ENCODE data around the gene KCNAB2.

The KCNAB2 gene

DNA sequence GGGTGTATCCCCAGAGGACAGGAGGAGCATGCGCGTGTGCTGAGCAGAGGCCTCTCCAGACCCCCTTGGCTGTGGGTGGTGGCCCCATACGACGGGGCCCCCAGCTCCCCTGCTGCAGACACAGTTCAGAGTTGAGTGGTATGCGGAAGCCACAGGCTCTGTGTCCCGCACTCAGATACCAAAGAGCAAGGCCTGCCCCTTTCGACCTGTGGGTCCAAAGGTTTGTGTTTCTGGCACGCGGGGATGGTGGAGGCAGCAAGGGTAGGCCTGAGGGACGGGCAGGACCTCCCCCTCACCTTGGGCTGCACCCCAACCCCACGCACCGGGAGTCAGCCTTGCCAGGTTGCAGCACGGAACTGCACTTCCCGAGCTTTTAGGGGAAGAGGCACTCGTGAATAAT lies at the start of gene KCNAB2:
KCNAB2 (plus strand) TSS at position 328 of the 400 bp plus-strand sequence. CDS start 5,649 bp downstream, outside the sequence.
- no peak for FAIRE-seq

DNA sequence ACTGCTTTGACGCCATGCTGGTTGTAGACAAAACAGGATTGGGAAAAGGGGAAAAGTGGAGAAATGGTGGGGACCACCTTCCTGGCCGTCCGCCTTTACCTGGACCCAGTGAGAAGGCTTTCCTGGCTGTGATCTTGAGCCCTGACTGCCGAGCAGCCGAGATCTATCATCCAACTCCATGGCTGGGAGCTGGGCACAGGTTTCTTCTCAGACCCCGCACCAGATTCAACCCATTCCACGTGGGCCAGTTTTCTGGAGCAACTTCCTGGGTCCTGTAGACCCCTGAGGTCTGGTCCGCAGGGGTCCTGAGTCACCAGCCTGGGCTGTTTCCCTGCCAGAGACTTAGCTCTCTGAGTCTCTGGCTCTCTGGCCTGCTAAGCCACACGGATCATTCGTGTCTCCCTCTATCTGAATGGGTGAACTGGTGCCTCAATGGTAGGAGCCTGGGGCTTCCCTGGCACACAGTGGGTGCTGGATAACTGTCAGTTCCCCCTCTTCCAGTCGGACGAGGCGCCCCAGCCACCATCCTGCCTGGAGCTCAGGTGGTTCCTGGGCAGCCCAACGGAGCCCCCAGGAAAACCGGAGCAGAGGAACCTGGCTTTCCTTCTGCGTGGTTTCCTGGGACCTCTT lies 48.9 kb upstream of the KCNAB2 start:
- FAIRE-seq = no peak

DNA sequence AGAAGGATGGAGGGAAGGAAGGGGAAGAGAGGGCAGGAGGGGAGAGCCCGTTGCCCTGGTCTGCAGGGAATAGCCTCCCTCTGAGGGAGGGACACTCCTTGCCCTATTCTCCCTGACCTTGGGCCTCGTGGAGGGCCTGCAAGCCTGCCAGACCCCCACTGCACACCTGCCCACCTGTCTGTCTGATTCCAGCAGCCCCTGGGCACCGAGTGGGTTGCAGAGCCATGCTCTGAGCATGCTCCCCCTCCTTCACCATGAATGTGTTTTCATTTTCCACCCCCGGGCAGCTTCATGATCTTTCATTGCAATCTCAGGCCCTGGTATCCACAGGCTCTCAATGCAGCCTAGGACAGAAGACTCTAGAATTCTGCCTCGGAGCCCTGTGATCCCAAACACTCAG lies 48.4 kb upstream of the KCNAB2 start:
- FAIRE-seq = no peak

DNA sequence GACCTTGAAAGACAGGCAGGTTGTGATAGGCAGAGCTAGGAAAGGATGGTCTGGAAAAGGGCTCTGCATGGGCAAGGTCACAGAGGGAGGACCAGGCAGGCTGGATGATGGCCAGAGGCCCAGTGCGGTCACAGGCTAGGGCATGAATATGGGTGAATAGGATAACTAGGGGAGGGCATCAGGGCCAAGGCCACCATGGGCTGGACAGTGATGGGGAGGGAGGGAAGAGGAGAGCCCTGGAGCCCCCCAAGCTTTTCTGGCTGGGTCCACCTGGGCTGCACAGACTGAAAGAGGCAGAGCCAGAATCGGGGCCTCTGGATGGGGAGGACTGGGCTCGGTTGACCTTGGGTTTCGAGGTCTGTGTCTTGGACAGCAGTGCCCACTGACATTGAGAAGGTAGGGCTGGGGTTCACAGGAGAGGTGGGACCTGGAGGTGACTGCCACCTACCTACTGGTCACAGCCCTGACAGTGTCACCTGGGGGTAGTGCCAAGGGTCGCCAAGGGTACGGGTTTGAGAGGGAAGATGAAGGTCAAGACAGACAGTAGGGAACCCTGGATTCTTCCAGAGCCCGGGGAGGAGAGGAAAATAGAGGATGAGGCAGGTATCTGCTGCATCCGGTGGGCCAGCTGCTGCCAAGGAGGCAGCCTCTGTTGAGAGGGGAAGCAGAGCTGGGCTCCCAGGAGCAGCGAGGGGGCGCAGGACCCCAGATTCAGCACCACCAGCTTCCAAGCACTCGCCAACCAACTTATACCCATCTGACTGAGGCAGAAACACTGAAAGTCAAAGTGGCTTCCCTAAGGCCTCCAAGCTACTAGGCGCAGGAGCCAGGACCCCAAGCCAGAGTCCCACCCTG lies 47.4 kb upstream of the KCNAB2 start:
- FAIRE-seq = no peak

DNA sequence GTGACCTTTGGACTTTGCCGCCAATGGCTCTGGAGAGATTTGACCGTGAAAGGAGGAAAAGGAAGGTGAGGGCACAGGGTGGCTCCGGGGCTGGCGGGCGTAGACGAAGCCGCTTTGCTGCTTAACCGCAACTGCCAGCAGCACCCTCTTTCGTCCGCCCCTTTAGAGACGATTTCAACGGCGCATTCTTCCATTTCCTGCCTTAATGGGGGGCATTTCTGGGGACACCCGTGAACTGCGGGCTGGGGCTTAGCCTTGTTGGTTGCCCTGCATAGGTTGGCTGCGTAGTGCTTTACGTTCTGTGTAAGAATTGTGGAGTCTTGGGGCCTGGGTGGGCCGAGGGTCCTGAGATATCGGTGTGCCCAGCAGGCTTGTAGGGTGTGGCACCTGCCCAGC lies 46.8 kb upstream of the KCNAB2 start:
- FAIRE-seq = no peak

DNA sequence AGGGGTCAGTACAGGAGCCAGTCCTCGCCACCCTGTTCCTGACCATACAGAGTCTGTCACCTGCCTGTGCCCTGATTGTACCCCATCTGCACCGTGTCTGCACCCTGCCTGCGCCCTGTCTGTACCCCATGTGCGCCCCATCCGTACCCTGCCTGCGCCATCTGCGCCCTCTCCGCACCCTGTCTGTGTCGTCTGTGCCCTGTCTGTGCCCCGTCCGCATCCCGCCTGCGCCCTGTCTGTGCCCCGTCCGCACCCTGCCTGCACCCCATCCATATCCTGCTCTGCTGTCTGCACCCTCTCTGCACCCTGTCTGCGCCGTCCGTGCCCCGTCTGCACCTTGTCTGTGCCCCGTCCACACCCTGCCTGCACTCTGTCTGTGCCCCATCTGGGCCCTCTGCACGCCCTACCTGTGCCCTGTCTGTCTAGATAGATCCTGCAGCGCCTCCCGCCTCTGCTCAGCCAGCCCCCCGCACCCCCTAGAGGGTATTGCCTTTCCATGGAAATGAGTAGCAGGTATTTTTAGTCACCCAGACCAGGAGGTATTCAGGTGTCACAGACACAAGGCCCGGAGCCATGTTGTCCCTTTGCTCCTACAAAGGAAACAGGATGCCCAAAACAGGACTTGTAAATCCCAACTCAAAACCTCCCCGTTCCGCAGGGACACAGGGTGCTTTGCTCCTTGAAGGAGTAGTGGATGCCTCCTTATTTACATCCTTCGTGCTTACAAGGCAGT lies 45.8 kb upstream of the KCNAB2 start:
- FAIRE-seq = no peak

DNA sequence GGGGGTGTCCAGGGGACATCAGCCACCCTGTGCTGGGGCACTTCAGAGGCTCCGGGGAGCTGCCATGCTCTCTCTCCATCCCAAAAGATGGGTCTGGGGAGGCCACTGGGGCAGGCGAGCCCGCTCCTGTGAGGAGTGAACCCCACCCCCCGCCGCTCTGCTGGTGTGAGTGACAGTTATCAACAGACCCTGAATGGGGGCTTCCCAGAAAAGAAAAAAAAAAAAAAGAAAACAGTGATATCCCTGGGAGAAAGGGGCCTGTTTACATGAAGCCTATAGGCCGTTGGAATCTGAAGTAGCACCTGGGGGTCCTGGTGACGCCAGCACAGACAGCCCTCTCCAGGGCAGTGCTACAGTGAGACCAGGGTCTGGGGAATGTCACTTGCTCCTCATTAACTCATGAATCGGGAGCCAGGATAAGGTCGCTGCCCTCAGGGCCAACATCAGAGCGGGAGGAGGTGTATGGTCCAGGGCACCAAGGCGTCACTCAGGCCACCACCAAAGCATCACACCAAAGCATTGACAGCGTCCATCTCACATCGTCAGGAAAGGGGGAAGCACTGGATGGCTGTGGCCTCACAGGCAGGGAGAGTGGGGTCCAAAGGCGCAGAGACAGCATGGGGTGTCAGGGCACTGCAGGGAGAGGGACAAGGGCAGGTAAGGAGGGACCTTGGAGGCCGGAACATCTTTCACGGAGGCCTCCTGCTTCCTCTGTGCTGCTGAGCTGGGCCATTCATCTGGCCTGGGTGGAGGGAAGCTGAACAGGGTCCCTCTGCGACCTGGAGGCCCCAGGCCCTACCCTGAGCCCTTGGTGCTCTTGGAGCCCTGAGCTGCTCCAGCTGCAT lies 45.0 kb upstream of the KCNAB2 start:
- FAIRE-seq = no peak

DNA sequence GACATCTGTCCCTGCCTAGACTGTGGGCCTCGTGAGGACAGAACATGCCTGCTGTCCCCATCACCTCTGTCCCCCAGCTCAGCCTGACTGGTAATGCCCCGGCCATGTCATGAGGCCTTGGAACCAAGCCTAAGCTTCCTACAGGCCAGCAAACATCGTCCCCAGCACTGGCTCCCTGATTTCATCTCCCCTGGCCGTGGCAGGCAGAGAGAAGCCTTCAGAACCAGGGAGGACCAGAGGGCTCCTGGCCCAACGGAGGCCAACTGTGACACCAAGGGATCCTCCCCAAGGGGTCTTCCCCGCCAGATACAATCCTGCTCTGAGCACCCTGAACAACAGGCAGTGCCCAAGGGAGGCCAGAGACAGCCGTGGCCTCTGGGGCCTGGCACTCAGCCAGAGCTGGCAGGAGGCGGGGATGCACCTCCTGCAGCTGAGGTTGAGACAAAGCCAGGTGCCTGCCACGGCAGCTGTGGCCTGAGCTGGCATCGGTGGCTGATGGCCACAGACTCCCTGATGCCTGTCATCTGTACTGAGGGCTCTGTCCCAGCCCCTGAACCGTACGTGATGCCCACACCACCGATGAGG lies 43.6 kb upstream of the KCNAB2 start:
- no peak for FAIRE-seq

DNA sequence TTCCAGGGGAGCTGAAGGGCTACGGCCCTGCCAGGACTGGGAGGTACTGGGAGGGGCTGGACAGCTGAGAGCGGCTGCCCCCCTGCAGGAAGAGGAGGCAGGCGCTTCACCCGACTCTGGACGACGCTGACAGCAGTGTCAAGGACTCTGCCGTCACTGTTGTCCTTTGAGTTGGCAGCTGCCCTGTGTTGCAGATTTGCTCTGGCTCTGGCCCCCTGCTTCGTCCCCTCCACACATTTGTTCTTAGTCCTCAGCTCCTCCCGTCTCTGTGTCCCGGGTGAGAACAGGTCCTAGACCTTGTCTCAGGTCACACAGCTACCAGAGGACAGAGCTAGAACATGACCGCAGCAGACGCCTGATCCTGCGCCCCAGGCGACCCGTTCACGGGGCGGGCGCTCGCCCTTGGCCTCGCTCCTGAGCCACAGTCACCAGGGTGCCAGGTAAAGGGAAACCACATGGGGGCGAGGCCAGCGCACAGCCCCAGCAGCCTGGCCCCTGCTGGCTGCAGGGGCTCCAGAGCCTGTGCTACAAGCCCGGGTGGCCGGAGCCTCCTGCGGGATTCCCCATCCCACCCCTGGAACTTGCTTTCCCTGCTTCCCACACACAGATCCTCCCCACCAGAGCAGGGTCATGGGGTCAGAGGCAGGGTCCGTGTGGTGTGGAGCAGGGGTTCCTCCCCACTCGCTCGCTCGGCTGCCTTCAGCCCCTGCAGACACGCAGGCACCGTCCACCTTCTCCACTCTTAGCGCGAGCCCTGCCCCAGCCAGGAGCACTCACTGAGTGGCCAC lies 42.8 kb upstream of the KCNAB2 start:
- FAIRE-seq = no peak

DNA sequence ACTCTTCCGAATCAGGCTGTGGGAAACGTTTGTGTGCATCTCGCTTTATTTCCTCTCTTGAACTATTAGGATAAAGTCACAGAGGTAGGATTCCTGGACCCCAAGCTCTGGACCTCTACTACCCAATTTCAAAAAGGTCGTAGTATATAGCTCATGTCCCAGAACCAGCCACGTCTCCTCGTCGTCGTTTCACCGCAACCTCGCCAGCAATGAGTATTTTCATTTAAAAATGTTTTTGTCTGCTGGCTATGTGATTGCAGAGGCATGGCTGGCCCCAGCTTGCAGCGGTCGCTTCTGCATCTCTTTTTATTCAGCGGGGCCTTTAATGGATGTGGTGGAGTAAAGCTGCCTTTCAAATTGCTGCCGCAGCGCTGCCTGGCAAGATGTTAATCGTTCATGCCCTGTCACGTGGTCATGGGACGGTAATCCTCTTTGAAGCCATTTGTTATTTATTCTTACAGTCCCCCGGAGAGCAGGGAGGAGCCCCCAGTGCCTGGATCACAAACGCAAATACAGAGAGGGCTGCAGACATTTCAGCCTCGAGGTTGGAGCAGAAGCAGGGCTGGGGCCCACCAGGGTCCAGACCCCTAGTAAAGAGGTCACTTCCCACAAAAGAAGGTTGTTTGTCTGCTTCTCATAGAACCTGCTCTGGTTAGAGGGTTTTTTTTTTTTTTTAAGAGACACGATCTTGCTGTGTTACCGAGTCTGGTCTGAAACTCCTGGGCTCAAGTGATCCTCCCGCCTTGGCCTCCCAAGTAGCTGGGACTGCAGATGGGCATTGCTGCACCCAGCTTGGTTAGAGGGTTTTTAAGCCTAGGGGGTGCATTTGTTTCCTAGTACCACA lies 41.9 kb upstream of the KCNAB2 start:
- no peak for FAIRE-seq

DNA sequence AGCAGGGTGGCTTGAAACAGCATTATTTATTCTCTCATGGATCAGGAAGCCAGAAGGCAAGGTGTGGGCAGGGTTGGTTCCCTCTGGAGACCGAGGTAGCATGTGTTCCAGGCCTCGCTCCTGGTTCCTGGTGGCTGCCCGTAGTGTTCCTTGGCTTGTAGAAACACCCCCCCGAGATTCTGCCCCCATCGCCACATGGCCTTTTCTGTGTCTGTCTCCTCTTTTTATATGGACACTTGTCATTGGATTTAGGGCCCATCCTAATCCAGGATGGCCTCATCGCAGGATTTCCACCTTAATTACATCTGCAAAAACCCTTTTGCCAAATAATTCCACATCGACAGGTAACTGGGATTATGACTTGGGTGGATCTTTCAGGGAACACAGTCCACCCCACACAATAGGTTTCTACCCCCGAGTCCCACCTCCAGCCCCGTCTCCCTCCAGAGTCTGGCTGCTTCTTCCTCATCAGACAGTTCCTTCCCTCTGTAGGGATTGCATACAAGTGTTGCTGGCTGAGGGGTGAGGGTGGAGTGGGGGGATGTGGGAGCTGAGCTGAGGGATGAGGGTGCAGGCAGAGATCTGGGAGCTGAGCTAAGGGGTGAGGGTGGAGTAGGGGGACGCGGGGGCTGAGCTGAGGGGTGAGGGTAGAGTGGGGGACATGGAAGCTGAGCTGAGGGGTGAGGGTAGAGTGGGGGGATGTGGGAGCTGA lies 41.1 kb upstream of the KCNAB2 start:
- no peak for FAIRE-seq

DNA sequence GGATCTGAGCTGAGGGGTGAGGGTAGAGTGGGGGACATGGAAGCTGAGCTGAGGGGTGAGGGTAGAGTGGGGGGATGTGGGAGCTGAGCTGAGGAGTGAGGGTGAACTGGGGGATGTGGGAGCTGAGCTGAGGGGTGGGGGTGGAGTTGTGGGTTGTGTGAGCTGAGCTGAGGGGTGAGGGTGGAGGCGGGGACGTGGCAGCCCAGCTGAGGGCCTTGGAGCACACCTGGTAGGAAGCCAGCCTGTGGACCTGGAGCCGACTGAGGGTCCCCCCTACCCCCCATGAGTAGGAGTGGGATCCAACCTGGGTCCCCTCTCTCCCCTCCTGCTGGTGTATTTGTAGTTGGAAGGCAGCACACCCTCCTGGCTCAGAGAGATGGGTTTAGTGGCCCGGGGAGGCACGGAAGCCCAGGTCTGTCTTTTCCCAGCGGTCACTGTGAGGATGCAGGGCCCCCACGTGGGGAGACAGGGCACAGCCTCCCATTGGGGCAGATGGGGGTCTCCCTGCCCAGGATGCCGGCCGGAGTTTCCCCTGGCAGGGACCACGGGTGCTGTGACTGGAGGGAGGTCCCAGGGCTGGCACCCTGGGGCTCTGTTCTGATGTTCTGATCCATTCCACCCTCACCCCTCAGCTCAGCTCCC lies 40.3 kb upstream of the KCNAB2 start:
- FAIRE-seq = no peak

DNA sequence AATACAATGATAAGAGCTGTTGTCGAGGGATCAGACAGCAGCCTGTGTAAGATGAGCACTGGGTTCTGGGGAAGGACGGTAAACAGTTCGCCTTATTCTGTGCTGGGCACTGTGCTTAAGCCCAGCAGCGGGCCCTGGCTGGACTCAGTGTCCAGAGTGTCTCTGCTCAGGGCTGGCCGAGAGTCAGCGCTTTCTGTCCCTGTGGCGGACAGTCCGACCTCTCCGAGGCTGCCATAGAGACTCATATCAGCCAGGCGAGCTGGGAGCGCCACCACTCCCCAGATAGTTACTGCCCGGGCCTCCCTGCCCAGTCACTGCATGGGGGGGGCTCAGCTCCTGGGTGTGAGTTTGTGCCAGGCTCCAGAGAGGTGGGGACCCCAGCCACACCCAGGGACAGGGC lies 38.8 kb upstream of the KCNAB2 start:
- no peak for FAIRE-seq

DNA sequence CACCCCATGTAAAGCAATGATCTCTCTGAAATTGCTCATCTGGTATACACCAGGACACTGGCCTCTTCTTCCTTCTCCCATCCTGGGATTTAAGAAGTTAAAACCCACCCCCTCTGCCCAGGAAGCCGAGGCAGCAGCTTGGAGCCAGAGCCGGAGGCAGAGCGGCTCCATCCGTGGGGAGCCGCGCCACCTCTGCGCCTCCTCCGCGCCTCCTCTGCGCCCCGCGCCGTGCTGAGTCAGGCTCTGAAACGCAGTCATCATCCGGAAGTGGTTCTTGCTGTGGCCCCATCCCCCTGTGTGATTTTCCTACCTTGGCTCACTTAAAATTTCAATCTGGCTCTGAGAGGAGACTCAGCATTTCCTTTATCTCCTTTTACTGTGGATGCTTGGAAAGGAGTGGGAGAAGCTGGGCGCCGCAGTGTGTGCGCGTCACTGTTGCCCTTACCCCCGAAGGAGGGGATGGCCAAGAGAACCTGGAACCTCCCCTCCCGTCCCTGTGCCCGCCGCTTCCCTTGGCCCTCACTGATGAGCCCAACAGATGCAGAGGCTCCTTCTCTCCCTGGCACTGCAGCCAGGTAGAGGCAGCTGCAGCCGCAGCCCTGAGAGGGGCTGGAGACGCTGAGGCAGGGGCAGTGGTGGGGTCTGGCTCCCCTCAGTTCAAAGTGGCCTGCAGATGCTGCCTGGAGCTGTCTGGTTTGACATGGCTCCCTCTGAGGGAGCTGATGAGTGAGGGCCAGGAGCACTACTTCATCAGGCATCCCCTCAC lies 38.2 kb upstream of the KCNAB2 start:
- FAIRE-seq = no peak

DNA sequence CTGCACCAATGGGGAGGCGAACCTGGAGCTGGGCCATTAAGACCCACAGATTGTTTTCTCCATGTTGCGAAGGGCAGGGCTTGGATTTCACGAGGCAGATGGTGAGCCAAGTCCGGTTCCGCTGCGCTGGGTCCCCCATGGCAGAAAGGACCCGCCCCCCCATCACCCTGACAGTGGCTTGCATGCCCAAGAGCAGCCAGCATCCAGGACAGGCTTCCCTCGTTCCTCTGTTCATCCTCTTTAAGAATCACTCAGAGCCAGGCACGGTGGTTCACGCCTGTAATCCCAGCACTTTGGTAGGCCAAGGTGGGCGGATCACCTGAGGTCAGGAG lies 37.6 kb upstream of the KCNAB2 start:
- no peak for FAIRE-seq

DNA sequence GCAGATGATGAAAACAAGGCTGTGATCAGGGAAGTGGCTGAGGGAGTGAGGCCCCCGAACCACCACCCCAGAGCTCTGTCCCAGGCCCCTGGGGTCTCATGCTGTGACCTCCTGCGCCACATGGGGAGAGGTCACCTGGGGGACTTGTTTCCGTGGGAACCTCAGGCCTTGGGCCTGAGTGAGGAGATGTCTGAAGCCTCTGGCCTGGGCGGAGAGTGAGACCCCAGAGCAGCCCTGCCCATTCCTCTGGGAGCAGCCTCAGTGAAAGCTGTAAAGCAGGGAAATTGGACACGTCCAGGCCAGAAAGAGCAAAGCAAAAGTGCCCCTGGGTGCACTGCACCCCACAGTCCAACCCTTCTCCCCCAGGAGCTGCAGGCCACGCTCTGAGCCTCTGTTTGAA lies 37.0 kb upstream of the KCNAB2 start:
- no peak for FAIRE-seq

DNA sequence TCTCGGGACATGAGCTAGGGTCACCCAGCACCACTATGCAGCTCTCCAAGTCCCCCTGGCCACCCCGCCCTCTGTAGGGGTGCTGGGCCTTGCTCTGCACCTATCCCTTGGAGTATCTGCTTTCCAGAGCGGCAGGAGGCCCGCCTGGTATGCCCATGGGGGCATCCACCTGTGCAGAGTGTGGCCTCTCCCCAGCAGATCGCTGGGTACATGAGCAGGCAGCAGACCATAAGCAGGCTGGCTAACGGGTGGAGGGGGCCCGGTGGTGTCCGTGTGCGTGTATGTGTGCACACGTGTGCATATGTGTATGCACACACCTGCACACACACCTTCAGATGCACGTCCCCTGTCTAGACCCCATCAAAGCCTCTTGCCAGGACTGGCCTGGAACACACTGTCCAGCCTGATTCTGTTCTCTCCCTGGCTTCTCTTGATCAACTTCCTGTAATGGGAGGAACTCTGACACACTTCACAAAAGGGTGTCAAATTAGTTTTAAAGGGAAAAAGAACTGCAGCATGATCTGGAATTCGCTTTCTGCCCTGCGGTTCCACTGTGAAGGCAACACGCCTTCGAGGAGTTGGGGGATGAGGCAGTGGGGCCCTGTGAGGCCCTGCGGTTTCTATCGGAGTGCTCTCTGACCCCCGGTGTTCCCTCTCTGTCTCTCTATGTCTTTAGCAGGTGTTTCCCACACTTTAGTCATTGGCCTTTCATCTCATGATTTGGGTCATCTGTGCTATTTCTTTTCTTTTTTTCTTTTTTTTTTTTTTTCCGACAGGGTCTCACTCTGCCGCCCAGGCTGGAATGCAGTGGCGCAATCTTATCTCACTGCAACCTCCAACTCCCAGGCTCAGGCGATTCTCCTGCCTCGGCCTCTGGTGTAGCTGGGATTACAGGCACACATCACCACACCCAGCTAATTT lies 36.3 kb upstream of the KCNAB2 start:
- no peak for FAIRE-seq

DNA sequence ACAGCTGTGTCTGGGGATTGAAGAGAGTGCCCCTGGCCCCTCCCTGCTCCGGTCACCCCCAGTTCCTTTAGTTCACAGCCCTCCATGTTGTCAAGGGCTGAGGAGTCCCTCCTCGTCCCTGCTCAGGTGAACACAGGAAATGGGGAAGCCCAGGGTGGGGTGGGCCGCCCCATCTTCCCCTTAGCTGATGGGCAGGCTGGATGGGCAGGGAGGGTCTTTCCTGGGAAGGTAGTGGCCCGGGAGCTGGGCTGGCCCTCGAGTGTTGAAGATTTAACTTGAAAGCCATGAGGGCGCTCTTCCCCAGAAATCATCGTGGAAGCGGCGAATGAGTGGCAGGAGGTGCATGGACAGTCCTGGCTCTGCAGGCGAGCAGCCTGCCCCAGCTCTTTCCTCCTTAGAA lies 35.1 kb upstream of the KCNAB2 start:
- FAIRE-seq = no peak

Measured in G401.6 (cell line).